ENCODE results near the gene SMYD3. TPM values are rescaled to one million over a fixed set of nuclear protein-coding genes. Genes with fewer than 3 reads are reported as not detected.
A peak's percentile ranks its signal among the peaks of the same experiment; 100 is the strongest.

The SMYD3 gene
- total RNA-seq, 2 experiments from 2014 or later: 22.6 to 24.6 TPM

GRCh38 chr1:246142320-246142893 lies 364.7 kb downstream of the SMYD3 start:
- H3K27ac Mint-ChIP-seq: no peak overlapping the region
- intact Hi-C loops (cut with micrococcal nuclease): no loop called here
- H3K9me3 Mint-ChIP-seq: no peaks in the 10 kb centered on the region
- POLR2A ChIA-PET: no interaction called here
- no peaks in the 10 kb centered on the region for H3K27me3 Mint-ChIP-seq
- H3K36me3 Mint-ChIP-seq (ENCODE audit: low read depth): peaks cover 6% of the 10 kb centered on the region
- ATAC-seq: no peak
- TF ChIP-seq CTCF (IDR thresholded peaks at IDR 0.05): no peak
- DNase-seq: no peak
- CTCF ChIA-PET: no interaction called here
- H3K4me3 Mint-ChIP-seq: no peak overlapping the region
- H3K4me1 Mint-ChIP-seq (ENCODE audit: low read depth): peaks cover 10% of the 10 kb centered on the region

- no peak overlapping the region for H3K4me3 Mint-ChIP-seq
Measured at GRCh38 chr1:246141306-246141705, 365.8 kb downstream of the SMYD3 start.

GRCh38 chr1:246139745-246140182 lies 367.3 kb downstream of the SMYD3 start:
- H3K4me3 Mint-ChIP-seq: no peak overlapping the region
- H3K36me3 Mint-ChIP-seq (ENCODE audit: low read depth): peaks cover 2% of the 10 kb centered on the region
- TF ChIP-seq CTCF (IDR thresholded peaks at IDR 0.05): no peak
- H3K27me3 Mint-ChIP-seq: no peaks in the 10 kb centered on the region
- H3K4me1 Mint-ChIP-seq (ENCODE audit: low read depth): peaks cover 11% of the 10 kb centered on the region
- H3K27ac Mint-ChIP-seq: no peak overlapping the region
- POLR2A ChIA-PET: no interaction called here
- CTCF ChIA-PET: no interaction called here
- intact Hi-C loops (cut with micrococcal nuclease): no loop called here
- H3K9me3 Mint-ChIP-seq: no peaks in the 10 kb centered on the region
- DNase-seq: no peak
- peak; percentile 55 for ATAC-seq

More at GRCh38 chr1:246141306-246141705, 365.8 kb downstream of the SMYD3 start:
- TF ChIP-seq CTCF (IDR thresholded peaks at IDR 0.05): no peak
- no peak for DNase-seq
- peaks cover 10% of the 10 kb centered on the region for H3K4me1 Mint-ChIP-seq (ENCODE audit: low read depth)
- intact Hi-C loops (cut with micrococcal nuclease): no loop called here
- ChIA-PET POLR2A (no interaction called here), CTCF (no interaction called here)
- no peak overlapping the region for H3K27ac Mint-ChIP-seq
- H3K9me3 Mint-ChIP-seq: no peaks in the 10 kb centered on the region
- ATAC-seq: no peak
- peaks cover 4% of the 10 kb centered on the region for H3K36me3 Mint-ChIP-seq (ENCODE audit: low read depth)
- no peaks in the 10 kb centered on the region for H3K27me3 Mint-ChIP-seq

GRCh38 chr1:246138781-246139180 lies 368.3 kb downstream of the SMYD3 start:
- no peak overlapping the region for H3K27ac Mint-ChIP-seq
- ATAC-seq: no peak
- intact Hi-C loops (cut with micrococcal nuclease): no loop called here
- DNase-seq: no peak
- no peaks in the 10 kb centered on the region for H3K9me3 Mint-ChIP-seq
- no peak for TF ChIP-seq CTCF (IDR thresholded peaks at IDR 0.05)
- H3K27me3 Mint-ChIP-seq: no peaks in the 10 kb centered on the region
- no peak overlapping the region for H3K4me3 Mint-ChIP-seq
- ChIA-PET POLR2A (no interaction called here), CTCF (no interaction called here)
- H3K36me3 Mint-ChIP-seq (ENCODE audit: low read depth): peaks cover 2% of the 10 kb centered on the region
- H3K4me1 Mint-ChIP-seq (ENCODE audit: low read depth): peaks cover 15% of the 10 kb centered on the region

GRCh38 chr1:246136477-246136876 lies 370.6 kb downstream of the SMYD3 start:
- ChIA-PET CTCF (interaction anchor here (2.1 kb wide), 1 partner anchor 13 kb away, joined by 5 read pairs; no protein-coding TSS in a partner anchor), POLR2A (no interaction called here)
- peaks cover 13% of the 10 kb centered on the region for H3K4me1 Mint-ChIP-seq (ENCODE audit: low read depth)
- intact Hi-C loops (cut with micrococcal nuclease): no loop called here
- no peak for DNase-seq
- ATAC-seq: no peak
- no peak overlapping the region for H3K4me3 Mint-ChIP-seq
- H3K36me3 Mint-ChIP-seq (ENCODE audit: low read depth): peaks cover 7% of the 10 kb centered on the region
- no peaks in the 10 kb centered on the region for H3K27me3 Mint-ChIP-seq
- H3K9me3 Mint-ChIP-seq: no peaks in the 10 kb centered on the region
- TF ChIP-seq CTCF (IDR thresholded peaks at IDR 0.05): no peak
- no peak overlapping the region for H3K27ac Mint-ChIP-seq
